Measurements from ENCODE around the gene SLX4IP.

SLX4IP gene

DNA sequence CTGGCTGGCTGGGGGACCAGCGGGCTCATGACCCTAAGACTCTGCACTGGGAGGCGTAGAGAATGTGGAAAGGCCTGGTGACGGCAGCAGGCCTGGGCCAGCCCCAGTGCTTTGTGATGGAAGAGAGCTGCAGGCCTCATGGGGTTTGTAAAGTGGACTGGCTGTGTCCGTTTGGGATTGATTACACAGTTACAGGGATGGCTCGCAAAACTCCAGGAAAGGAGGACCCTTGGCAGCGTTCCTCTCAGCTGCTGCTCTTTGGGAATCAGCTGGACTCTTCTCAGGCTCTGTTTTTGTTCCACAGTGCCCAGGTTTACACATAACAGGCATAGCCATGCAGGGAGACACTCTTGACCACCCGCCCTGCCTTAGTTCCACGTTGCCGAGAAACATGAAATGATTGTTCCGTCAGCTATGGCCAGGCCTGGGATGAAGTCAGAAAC lies 89.0 kb downstream of the SLX4IP start:
- no peak for DNase-seq

DNA sequence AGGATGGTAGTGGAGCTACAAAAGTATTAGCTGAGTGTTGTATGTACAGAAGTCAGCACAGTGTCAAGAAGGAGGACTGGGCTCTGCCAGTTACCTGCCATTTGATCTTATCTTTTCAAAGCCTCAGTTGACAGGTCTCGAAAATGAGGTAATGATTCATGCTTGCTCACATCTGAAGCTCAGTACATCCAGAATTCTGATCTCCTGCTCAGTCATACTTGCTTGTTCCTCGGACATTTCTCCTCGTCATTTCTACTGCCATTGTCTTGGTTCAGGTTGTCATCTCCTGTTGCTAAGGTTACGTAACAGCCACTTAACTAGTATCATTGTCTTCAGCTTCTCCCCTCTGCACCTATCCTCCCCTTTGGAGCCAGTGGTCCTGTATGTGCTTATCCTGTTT lies 89.5 kb downstream of the SLX4IP start:
- DNase-seq, result peak; percentile 58

DNA sequence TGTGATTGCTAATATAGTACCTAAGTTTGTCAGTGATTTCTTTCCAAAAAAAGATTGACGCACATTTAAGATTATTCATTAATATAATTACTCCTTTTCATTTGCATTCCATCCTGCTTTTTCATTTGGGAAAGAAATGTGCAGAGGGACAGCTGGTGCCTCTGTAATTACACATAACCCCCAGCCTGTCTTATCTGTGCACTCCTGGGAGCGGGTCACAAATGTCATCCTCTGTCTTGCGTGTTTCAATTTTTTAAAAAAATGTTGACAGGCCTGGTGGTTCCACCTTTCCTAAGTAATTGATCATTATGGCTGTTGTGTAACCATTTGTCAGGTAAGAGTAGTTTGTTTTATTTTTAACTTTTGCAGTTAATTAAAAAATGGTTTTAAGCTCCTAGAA lies 92.7 kb downstream of the SLX4IP start:
- DNase-seq, result no peak

DNA sequence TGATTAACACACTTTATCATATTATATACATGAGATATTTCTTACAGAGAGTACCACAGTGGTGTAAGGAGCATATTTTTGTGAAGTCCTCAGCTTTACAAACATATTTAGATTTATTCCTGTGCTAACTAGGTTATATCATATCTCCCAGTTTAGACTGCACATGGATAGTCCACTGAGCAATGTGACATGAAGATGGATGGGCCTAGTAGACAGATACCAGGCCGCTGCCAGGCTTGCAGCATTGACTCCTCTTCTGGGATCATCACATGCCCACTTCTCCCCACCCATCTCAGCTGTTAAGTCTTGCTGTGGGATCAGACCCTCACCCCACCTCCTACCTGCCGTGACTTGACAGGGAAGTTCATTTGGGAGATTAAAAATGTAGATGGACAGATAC lies 95.8 kb downstream of the SLX4IP start:
- DNase-seq, result no peak

DNA sequence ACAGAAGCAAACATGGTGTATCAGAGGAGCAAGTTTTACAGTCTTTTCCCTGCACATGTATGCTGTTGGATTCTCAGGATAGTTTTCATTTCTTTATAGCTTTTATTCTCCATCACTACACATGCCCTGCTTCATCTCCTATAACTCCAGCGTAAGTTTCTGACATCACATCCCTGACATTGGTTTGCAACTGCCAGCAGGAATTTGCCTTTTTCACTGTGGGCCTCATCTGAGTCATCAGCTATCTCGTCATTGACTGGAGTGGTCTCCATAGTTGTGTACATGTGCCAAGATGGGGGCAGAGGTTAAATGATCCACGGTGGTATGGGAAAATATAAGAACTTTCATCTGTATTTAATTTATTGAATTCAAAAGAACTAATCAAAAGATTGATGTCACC lies 96.7 kb downstream of the SLX4IP start:
- no peak for DNase-seq

DNA sequence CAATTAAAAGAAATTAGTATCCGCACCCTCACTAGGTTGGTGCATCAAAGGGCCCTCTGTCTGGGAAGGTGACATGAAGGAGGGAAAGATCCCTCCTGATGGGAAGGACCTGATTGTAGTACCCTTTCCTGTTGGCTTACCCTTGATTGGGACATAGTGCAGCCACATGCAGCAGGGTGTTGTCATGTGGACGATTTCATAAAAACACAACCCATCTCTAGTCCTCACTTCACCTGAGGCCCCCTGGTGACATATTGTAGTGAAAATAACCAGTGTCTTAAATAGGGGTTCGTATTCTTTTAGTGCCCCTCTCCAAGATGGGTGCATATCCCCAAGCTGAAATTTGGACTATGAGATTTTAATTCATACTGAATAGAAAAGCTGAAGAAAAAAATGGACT lies 97.3 kb downstream of the SLX4IP start:
- DNase-seq, result no peak

DNA sequence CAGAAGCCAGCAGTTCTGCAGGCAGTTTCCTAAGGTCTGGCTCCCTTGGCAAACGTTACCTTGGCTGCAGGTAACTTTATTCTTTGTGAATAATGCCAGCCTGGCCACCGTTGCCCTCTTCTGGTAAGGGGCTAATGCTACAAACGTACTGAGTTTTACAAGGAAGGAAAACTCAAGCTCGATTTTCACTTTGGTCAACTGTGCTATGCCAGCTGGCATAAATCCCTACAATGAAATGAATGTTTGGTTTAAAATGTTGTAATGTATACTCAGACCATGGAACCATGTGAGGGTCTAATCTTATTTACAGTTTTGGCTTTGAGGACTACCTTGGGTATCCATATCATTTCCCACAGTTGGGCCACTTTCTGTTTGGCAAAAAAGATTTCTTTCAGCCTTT lies 101.4 kb downstream of the SLX4IP start:
- peak; percentile 40 for DNase-seq

DNA sequence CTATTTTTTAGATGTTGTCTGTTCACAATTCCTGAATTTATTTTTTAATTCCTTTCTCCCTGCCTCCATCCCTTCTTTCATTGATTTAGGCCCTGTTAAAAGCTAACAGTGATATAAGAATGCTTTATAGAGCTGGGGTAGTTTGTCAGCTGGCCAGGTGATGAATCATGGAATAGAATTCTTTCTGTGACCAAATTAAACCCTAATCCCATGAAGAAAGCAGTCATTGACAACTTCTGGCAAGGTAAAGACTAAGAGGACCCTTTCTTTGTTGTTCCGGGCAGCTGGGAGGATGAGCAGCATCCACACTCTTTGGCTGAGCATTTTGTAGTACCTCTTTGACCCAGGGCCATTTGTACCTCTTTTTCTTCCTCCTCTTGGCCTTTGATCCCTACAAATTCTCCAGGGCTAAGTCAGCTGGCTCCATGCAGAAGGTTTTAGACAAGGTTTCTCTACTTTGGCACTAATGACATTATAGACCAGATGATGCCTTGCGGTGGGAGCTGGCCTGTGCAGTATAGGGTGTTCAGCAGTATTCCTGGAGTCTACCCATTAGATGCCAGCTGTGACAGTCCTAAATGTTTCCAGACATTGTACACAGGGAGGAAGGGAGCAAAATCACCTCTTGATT lies 102.9 kb downstream of the SLX4IP start:
- no peak for DNase-seq

DNA sequence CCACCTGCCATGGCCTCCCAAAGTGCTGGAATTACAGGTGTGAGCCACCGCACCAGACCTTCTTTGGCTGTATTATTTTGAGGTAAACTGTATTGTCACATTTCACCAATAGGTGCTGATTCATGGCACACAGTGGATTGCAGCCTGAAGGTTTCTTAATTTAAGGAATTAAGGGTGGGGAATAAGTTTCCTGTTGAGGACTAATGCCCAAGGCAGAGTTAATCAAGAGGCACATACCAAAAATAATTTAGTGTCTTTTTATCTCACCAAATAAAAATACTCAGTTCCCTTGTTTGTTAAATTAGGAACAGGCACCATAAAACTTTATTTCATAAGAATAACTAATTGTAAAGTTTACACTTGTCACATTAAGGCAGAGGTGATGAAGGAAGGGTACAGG lies 103.7 kb downstream of the SLX4IP start:
- no peak for DNase-seq

DNA sequence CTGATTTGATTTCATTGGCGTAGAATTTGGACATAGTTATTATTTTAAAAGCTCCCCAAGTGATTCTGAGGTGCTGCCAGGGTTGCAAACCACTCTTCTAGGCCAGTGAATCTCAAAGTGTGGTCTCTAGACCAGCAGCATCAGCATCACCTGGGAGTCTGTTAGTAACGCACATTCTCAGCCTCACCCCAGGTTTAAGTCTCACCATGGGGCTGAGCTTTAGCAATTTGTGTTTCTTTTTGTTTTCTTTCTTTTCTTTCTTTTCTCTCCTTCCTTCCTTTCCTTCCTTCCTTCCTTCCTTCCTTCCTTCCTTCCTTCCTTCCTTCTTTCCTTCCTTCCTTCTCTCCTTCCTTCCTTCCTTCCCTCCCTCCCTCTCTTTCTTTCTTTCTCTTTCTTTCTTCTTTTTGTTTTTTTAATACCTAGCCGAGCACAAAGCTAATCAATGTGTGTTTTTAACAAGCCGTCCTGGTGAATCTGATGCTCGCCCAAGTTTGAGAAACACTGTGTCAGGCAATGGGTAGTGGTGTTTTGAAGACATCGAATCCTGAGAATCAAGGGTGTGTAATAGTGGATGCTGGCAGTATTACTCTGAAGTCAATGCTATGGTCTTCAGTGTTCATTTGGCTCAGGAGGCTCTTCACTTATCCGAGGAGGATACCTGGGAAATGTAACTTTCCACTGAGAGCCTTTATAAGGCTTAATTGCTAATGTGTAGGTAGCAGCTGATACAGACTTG lies 104.9 kb downstream of the SLX4IP start:
- no peak for DNase-seq

DNA sequence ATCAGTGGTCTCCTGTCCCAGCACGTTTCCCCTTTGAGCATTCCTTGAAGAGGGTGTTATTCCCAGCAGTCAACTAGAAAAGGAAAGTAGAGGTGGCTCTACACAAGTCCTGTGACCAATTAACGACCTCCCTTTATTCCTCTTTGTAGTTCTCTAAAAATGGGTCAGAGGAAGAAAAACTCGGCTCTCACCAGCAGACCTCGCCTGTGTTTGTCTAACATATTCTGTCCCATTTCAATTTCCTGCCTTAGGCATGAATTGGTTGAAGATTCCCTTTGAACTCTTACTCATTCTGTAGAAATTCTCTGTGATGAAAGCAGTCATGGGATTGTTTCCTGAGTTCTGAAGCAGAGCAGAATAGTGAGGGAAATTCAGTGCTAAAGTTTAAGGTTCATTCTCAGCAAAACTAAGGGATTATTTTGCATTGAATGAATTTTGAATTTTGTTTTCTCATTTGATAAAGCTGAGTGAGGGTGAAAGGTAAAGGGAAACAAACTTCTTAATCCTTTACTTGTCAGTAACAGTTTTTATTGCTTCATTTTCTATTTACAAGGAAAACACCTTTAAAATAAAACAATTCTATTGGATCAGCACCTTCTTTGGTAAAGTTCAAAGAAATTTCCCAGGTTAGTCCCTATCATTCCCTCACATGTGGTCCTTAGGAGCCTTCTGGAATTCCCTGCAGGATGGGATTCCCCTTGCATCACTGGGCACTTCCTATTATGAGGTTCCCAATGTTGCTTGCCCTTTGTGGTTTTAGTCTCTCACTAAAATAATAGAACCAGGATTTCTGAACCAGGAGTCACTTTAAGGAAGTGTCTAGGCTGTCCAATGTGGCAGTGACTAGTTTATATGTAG lies 105.8 kb downstream of the SLX4IP start:
- DNase-seq, result no peak

DNA sequence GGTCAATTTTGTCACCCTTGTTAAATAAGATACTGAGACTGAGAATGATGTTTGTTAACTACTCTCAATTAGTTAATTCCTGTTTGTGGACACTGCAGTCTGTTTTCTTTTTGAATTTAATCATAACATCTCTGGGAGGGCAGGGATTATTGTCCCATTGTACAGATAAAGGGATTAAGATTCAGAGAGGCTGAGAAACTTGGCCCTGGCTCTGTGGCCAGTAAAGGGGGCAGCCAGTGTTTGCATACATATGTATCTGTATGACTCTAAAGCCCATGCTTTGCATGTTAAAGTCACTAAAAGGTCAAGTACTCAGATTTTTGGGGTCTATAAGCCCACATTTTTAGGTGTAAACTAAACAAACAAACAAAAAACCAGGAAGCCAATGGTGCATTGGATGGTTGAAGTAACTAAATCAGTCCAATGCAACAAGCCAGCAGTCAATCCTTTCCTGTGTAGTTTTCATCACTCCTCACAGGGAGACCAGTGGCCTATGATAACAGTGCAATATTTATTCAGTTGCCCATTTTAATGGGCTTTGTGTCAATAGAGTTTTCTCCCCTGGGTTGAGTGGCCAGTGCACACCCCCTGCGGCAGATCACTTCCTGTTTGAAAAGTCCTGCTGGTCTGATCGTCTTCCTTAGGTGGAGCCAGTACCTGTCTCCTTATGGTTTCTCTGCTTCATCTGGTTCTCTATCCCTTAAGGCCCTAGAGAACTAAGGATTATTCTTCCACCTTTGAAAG lies 106.7 kb downstream of the SLX4IP start:
- no peak for DNase-seq

DNA sequence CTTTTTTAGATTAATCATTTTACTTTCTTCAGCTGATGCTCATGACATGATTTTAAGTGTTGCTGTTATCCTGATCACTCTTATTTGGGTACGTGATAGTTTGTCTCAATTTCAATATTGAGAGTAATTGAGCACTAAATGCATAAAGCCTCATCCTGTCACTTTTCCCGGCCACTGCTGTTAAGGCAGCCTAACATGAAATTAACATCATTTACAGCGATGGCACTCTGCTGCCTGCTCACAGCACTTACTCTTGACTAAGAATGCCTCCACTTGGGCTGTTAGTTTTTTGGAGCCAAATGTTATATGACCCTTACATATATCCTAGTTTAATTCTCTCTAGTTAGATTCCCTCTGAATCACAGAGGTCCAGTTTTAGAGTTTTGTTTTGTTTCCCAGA lies 107.3 kb downstream of the SLX4IP start:
- no peak for DNase-seq

DNA sequence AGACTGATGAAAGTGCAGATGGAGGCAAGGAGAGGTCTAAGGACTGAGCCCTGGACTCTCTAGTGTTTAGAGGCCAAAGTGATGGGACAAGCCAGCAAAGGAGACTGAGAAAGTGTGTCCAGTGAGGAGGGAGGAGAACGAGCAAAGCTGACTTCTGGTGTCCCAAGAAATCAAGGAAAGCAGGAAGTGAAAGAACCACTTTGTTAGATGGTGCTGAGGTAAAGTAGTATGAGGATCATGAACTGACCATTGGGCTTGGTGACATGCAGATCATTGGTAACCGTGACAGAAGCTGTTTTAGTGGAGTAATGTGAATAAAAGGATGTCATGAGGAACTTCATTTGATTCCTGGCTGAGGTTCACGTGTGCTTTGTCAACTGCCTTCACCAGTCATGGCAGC lies 108.4 kb downstream of the SLX4IP start:
- no peak for DNase-seq

DNA sequence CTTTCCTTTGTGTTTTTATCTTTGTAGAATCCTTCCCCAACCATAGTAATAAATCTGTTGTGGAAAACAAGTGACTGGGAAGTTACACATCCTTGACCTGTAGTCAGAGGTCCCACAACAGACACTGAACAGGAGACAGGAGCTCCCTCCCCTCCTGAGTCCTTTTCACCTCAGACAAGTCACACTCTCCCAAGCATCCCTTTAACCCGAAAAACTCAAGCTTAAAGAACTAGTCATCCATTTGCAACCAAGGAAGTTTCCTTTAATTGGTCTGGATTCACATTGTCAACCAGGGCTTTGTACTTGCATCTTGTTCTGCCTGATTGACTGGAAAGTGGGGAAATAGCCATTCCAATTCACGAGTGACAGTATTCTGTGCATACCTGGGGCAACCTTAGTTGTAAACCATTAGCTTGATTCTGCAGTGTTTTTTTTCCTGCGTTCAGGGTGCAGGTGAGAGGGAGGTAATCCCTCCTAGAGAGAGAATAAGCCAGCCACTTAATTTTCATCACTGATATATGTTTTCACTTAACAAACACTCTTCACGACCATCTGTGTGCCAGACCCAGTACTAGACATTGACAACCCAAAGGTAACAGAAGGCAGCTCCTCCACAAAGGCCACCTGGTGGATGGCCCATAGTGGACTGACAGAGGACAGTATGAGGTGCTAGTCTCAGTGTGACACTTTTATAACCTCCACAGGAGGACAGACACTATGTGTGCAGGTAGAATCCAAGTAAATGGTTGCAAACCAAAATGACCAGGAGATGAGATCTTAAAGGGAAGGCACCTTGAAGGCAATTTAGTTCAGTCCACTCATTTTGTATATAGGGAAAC lies 112.4 kb downstream of the SLX4IP start:
- DNase-seq, result no peak

DNA sequence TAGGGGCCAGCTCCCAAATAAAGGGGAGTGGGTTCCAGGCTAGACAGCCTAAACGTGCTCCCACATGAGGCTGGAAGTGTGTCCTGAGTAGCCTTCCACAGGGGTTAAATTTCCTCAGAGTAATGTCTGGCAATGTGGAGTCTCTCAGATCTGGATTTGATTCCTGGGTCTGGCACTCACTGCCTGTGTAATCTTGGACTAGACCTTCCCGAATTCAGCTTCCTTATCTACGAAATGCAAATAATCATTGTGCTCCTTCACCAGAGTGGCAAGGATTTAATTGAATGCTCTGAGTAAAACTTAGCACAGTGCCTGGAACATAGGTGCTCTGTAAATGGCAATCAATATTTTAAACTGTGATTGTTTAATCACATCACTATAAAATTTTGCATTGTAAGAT lies 114.4 kb downstream of the SLX4IP start:
- no peak for DNase-seq

DNA sequence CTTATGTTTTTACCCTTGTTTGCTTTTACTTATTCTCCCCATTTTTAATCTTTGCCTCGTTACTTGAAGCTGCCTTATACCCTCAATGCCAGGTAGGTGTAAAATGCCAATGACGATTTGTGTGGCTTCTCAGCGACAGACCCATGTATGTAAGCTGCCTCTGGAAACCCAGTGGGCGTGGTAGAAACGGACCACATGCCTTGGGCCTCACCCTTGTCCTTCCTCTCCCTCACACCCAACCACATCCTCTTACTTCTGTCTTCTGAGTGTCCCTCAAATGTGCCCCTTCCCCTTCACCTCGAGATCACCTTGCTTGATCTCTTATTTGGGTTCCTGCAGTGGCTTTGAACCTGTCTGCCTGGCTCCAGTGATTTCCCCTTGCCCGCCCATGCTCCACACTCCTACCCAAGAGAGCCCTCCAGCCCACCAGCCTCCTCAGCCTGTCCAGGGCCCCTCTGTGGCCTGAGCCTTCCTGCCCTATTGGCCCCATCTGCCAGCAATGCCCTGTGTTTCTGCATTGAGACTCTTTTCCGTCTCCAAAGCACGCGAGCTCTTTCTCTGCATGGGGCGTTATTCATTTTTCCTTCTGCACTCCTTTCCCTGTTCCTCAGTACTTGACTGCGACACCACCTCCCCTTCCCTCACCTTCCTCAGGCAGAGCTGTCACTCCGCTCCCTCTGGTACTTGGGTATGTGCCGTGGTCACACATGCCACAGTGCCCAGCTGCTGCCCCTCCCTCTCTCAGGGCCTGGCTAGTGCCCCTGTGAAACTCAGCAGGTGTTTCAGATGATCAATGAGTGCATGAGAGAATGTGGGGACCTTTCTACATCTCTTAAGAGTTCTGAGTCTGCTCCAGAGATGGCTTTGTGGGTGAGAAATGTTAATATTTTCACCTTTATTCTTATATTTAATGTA lies 115.4 kb downstream of the SLX4IP start:
- DNase-seq, result peak; percentile 23

DNA sequence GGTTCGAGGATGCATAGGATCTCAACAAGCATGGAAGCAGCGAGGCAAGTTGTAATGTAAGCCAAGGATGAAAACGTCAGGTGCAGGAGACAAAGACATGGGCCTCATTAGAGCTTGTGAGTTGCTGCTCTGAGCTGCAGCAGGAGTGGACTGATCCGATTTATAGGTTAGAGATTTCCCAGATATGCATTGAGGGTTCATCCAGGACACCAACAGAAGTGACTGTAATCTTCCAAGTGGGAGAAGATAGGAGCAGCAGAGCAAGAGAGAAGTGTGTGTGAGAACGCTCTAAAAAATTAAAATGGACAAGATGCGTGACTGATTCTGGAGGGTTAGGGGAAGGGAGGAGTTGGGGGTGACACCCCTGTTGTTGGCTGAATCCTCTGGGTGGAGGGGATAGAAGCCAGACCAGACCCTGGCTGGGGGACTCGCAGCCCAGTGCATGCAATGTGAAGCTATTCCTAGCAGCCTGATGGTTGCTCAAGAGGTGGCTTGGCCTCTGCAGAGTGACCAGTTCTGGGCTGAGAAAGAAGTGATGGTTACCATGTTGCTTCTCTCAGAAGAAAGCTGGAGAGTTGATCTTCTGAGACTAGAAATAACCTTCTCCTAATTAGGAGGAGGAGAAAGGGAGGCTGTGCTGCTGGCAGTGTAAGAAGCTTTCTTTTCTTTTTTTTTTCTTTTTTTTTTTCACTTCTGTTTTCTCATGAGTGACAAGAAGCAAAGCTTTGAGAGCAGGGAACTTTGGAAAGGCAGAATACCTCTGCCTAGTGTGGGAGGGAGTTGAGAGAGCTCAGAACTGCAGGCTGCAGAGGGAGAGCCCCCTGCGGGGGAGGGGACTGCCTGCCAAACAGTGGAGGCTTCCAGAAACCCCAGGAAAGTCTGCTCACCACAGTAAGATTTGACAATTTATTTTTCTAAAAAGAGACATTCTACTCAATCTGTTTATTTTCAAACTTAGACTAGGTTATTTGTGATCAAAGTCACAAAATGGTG lies 116.9 kb downstream of the SLX4IP start:
- DNase-seq, result no peak

DNA sequence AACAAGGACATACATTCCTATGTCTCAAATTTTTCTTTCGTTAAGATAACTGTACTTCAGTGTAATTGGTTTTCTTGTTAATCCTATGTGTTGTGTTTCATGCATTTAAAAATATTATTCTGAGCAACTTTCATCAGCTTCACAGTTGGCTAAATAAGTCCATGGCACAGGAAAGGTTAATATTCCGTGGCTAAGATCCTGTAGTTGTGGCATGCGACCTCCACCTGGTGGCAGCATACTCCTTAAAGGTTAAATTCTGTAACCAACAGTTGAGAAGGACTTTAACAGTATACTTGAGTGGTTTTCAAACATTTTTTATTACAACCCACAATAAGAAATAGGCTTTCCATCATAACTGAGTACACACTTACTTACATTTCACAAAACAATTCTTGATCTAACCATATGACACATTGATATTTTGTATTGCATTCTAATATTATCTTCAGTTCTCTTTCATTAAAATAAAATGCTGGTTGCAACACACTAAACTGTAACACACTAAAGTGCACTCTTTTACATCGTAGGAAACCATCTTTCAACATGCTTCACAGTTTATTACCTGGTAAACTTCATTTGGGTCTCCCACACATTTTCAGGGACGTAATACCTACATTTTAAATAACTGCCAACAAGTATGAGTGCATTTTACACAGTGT lies 118.3 kb downstream of the SLX4IP start:
- peak; percentile 51 for DNase-seq

Measured in activated CD4-positive, alpha-beta T cell treated with anti-CD3 and anti-CD28 coated beads, Interleukin-10, Interleukin-2, amounts not matched to agents 100 ng/mL and 50 ng/mL, durations not matched to agents 16 hours and 8 hours (primary cell).